GM12801 (cell line): Measurements from ENCODE around the gene WWOX.

Experiments used
- CTCF ChIP-seq: IDR thresholded peaks from one replicate; pipeline ENCODE4 v1.5.1; 2011; ENCODE audit warnings: control low read depth; ENCODE audit not compliant: insufficient read length; ENCODE audit errors: extremely low read depth

The WWOX gene

GRCh38 chr16:79008869-79009179, 909.4 kb downstream of the WWOX start:
- TF ChIP-seq CTCF = no peak

GRCh38 chr16:79009896-79010295, 910.4 kb downstream of the WWOX start:
- no peak for TF ChIP-seq CTCF

- TF ChIP-seq CTCF = no peak
Measured at GRCh38 chr16:79011282-79011681, 911.8 kb downstream of the WWOX start.

GRCh38 chr16:79012671-79013434, 913.4 kb downstream of the WWOX start:
- no peak for TF ChIP-seq CTCF

GRCh38 chr16:79013930-79014660, 914.6 kb downstream of the WWOX start:
- no peak for TF ChIP-seq CTCF

GRCh38 chr16:79018650-79019429, 919.4 kb downstream of the WWOX start:
- TF ChIP-seq CTCF = no peak

GRCh38 chr16:79019431-79019830, 920.0 kb downstream of the WWOX start:
- no peak for TF ChIP-seq CTCF
